22Rv1 (cell line): ENCODE results near the gene KAZN.

ENCODE experiments used
- H3K27ac ChIP-seq: fragments of 450-650 bp; 2 replicates; pipeline ENCODE4 v1.5.1; 2017
- ZFX ChIP-seq: fragments of 450-650 bp; IDR thresholded peaks from 2 replicates; pipeline ENCODE4 v1.6.1; 2017; ENCODE audit warnings: antibody characterized with exemption, borderline replicate concordance
- TF ChIP-seq, protein P1 (sequence below): fragments of 450-650 bp; IDR thresholded peaks from 2 replicates; pipeline ENCODE4 v1.5.1; 2017; ENCODE audit warnings: mild to moderate bottlenecking

Gene KAZN

GRCh38 chr1:14881775-14882672 is 283.5 kb downstream of the KAZN start:
- no peak for TF ChIP-seq ZFX
- TF ChIP-seq, protein P1, sequence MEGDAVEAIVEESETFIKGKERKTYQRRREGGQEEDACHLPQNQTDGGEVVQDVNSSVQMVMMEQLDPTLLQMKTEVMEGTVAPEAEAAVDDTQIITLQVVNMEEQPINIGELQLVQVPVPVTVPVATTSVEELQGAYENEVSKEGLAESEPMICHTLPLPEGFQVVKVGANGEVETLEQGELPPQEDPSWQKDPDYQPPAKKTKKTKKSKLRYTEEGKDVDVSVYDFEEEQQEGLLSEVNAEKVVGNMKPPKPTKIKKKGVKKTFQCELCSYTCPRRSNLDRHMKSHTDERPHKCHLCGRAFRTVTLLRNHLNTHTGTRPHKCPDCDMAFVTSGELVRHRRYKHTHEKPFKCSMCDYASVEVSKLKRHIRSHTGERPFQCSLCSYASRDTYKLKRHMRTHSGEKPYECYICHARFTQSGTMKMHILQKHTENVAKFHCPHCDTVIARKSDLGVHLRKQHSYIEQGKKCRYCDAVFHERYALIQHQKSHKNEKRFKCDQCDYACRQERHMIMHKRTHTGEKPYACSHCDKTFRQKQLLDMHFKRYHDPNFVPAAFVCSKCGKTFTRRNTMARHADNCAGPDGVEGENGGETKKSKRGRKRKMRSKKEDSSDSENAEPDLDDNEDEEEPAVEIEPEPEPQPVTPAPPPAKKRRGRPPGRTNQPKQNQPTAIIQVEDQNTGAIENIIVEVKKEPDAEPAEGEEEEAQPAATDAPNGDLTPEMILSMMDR = no peak
- H3K27ac ChIP-seq = no peak overlapping the region

DNA sequence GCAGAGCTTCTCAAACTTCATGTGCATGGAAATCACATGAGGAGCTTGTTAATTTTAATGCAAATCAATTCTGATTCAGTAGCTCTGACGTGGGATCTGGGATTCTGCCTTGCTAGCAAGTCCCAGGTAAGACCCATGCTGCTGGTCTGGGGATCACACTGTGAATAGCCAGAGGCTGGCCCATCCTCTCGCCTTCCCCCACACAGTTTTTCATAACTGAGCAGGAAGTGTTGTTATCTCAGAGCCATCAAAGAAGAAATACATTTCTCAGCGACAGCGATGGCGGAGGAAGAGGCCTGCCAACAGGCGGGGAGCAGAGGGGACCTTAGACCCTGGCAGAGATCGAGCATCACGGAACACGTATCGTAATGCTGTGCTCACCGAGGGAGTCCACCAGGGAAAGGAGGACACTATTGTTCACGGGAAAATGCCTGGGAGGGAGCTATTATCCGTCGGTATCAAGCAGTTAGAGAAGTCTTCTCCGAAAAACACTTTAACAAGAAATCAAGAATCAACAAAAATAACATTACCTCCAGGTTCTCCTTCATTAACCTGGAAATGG is 286.2 kb downstream of the KAZN start:
- no peak overlapping the region for H3K27ac ChIP-seq
- TF ChIP-seq, protein P1 = no peak
- TF ChIP-seq ZFX = no peak

DNA sequence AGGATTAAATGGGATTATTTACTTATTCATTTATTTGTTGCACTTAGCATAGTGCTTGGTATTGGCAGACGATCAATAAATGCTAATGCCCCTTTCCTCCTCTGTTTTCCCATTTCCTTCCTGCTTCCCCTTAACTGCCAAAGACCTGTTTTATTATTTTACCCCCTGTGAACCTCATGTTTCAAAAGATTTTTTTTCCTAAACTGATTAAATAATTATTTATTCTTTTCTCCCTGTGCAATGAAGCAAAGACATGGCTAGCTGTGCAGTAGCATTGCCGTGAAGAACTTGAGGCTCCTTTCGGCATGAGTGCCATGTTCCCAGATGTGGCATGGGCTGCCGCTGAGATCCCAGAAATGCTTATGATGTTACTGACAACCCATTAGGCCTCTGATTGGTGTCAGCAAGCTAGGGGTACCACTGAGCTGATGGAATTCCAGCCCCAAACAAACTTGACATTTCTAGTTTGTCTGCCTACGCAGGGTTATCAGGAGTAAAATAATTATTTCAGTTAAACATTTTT is 288.6 kb downstream of the KAZN start:
- no peak for TF ChIP-seq ZFX
- TF ChIP-seq, protein P1 = no peak
- no peak overlapping the region for H3K27ac ChIP-seq

DNA sequence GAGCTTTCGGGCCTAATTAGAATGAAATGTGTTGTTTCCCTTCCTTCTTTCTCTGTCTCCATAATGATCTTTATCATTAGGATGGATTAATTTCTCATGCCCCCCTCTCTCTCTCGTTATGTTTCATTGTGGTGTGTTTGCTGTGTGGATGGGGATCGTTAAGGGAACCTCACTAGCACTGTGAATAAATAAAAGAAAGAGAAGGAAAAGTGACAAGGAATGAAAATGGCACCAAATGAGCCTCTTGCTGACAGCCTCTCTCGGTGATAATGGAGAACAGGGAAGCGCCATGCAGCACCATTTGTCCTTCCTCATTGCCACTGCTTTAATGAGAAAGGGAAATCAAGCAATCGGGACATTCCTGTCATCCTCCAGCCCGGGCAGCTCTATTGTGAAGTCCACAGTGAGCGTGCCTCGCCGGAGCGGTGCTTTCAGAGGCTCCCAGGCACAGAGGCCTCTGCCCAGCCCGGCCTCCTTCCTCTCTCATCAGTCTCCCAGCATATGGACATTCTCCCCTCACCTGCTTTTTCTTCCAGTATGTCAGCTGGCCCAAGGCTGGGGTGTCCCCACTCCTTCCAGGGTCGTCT is 289.4 kb downstream of the KAZN start:
- H3K27ac ChIP-seq = no peak overlapping the region
- TF ChIP-seq, protein P1 = no peak
- TF ChIP-seq ZFX = no peak

DNA sequence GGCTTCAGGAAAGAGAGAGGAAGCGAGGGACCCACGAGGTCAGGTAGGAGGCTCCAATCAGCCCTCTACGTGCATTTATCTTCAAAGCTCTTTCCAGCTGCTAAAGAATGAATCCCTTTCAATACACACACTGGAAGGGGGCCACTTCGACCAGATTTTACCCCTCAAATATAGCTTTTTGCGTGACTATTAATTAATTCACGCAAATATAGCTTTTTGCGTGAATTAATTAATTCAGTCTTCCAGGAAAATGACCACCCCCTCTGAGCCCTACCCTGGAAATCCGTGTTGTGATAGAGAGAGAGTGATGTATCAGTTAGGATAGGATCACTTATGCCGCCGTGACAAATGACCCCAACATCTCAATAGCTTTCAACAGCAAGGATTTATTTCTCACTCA is 289.9 kb downstream of the KAZN start:
- TF ChIP-seq, protein P1 = no peak
- H3K27ac ChIP-seq = no peak overlapping the region

GRCh38 chr1:14889825-14890440 is 291.4 kb downstream of the KAZN start:
- no peak overlapping the region for H3K27ac ChIP-seq
- TF ChIP-seq, protein P1 = no peak
- no peak for TF ChIP-seq ZFX
